ENCODE measurements around the gene RGL2. TPM values are rescaled to one million over a fixed set of nuclear protein-coding genes. Genes with fewer than 3 reads are reported as not detected.

RGL2 gene
- total and polyA plus RNA-seq, 2 donors (not counting 3 experiments of a cell fraction or from before 2014, with no cell fraction given): 87.7 to 90.3 TPM

- H3K4me3 ChIP-seq (replicated peaks in 1 of 3; ENCODE audit: insufficient read depth in 1 of 3, low read depth in 1 of 3, low read length in 3 of 3): peak overlapping the region; percentile 37 to 96 (median 65)
- peak overlapping the region; percentile 48 for H3K27ac ChIP-seq (ENCODE audit: insufficient read depth, low read depth, low read length)
- CTCF ChIA-PET: no interaction called here
- no peaks in the 10 kb centered on the region for H3K27me3 ChIP-seq (ENCODE audit: control insufficient read depth in 2 of 2, insufficient read depth in 2 of 2, low read length in 2 of 2)
- no peaks in the 10 kb centered on the region for H4K20me1 ChIP-seq (replicated peaks; ENCODE audit: control insufficient read depth, extremely low read depth, insufficient read depth, low read length)
- H3K9me1 ChIP-seq (replicated peaks; ENCODE audit: control insufficient read depth, extremely low read depth, insufficient read depth, low read length): no peaks in the 10 kb centered on the region
- peak overlapping the region; percentile 81 for H3K4me2 ChIP-seq (ENCODE audit: insufficient read depth, low read length)
- FAIRE-seq: peak; percentile 90
- peaks cover 3 to 9% of the 10 kb centered on the region in 2 experiments for H3K36me3 ChIP-seq (ENCODE audit: control insufficient read depth in 2 of 2, extremely low read depth in 1 of 2, insufficient read depth in 2 of 2, low read length in 2 of 2)
- H3K9me3 ChIP-seq (replicated peaks; ENCODE audit: control insufficient read depth, insufficient read depth, low read length): no peaks in the 10 kb centered on the region
- peak overlapping the region; percentile 69 for H3K9ac ChIP-seq (replicated peaks; ENCODE audit: extremely low read depth, insufficient read depth, low read length)
- peaks cover 31% of the 10 kb centered on the region for H3K4me1 ChIP-seq (ENCODE audit: control insufficient read depth, extremely low read depth, insufficient read depth, low read length)
- no peak for TF ChIP-seq GATA2 (IDR thresholded peaks at IDR 0.05; ENCODE audit: insufficient read depth, insufficient read length, low read depth, low read length)
- TF ChIP-seq MAX (IDR thresholded peaks at IDR 0.05; ENCODE audit: insufficient read depth, insufficient read length): no peak
- TF ChIP-seq CTCF (IDR thresholded peaks at IDR 0.05; ENCODE audit: extremely low read depth in 1 of 2, insufficient read depth in 1 of 2, low read depth in 1 of 2, low read length in 2 of 2): no peak
- TF ChIP-seq MYC (IDR thresholded peaks at IDR 0.05; ENCODE audit: low read depth, low read length): no peak
- no peak for TF ChIP-seq POLR2AphosphoS5 (IDR thresholded peaks at IDR 0.05; ENCODE audit: insufficient read depth, low read depth, low read length)
- TF ChIP-seq EZH2 (IDR thresholded peaks at IDR 0.05; ENCODE audit: borderline replicate concordance, low read depth, low read length, severe bottlenecking): no peak
- no peak for TF ChIP-seq FOS (IDR thresholded peaks at IDR 0.05; ENCODE audit: borderline replicate concordance, insufficient read depth, low read length)
- TF ChIP-seq POLR2A (IDR thresholded peaks at IDR 0.05; ENCODE audit: low read depth, low read length): no peak
- TF ChIP-seq JUN (IDR thresholded peaks at IDR 0.05; ENCODE audit: borderline replicate concordance, insufficient read depth, insufficient read length, low read depth): no peak
- intact Hi-C loops (cut with micrococcal nuclease) (loop anchor here (1.0 to 10.0 kb wide), 3 partner anchors 15 to 260 kb away; partner anchors contain the start of genes HSD17B8, RXRB and SLC39A7), dilution Hi-C loops (cut with MboI; ENCODE audit: extremely low pct_ligation_motif_present, low sequenced_read_pairs) (no loop called here)
- peaks cover 24% of the 10 kb centered on the region for H3K79me2 ChIP-seq (ENCODE audit: control insufficient read depth, insufficient read depth, low read length)
- peak overlapping the region; percentile 25 for H2AFZ ChIP-seq (ENCODE audit: low read depth, low read length)
- peak; percentile 83 for DNase-seq (ENCODE audit: low read depth, low spot score)
- BruUV-seq (replicated peaks): no TSS peak
- POLR2A ChIA-PET: no interaction called here
Observed at GRCh38 chr6:33314515-33314942, 15.8 kb upstream of the RGL2 start.

Data from endothelial cell of umbilical vein (primary cell).